Frontal cortex (tissue), 4 donors: Measurements from ENCODE around the gene MAP4K4. TPM values are rescaled to one million over a fixed set of nuclear protein-coding genes. Genes with fewer than 3 reads are reported as not detected.

ENCODE experiments used
- DNase-seq, 2 donors: peaks; one replicate each; pipeline ENCODE4 v3.0.0; 2012; ENCODE audit warnings: low spot score in 2 of 2
- FAIRE-seq: peaks from 2 replicates; lab custom pipeline; 2012; peaks lifted over from hg19 to GRCh38; lab: Jason Lieb, UNC
- total RNA-seq: library from RNA; depleted of rRNA; stranded (reverse); fragments of >200 nt; gene quantifications from one replicate; pipeline ENCODE4 v1.2.3, GENCODE V29; 2014
- donor health status: control.
- donor health status: control.
- donor health status: control.

MAP4K4 gene
- 161 TPM for total RNA-seq

- peak; percentile 85 to 91 for DNase-seq
- FAIRE-seq, result no peak
Measured at GRCh38 chr2:101697124-101698013, at the start of gene MAP4K4. TSS of gene MAP4K4 (plus strand) at chr2:101697707. CDS start at chr2:101698081, 374 bp downstream.

DNA sequence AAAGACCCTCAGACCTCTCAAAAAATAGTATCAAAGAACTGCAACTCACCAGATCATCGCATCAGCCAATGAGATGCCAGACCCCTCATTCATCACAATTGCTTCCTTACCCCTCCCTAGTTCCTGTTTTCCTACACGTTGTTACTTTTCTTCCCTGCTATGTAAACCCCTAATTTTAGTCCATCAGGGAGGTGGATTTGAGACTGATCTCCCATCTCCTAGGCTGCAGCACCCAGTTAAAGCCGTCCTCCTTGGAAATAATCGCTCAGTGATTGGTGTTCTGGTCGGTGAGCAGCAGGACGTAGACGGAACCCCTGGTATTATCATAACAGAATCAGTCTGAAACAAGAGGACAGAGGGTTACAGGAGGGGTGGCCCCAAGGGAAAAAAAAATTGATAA, 44.0 kb upstream of the MAP4K4 start:
- no peak for FAIRE-seq
- DNase-seq, result no peak

DNA sequence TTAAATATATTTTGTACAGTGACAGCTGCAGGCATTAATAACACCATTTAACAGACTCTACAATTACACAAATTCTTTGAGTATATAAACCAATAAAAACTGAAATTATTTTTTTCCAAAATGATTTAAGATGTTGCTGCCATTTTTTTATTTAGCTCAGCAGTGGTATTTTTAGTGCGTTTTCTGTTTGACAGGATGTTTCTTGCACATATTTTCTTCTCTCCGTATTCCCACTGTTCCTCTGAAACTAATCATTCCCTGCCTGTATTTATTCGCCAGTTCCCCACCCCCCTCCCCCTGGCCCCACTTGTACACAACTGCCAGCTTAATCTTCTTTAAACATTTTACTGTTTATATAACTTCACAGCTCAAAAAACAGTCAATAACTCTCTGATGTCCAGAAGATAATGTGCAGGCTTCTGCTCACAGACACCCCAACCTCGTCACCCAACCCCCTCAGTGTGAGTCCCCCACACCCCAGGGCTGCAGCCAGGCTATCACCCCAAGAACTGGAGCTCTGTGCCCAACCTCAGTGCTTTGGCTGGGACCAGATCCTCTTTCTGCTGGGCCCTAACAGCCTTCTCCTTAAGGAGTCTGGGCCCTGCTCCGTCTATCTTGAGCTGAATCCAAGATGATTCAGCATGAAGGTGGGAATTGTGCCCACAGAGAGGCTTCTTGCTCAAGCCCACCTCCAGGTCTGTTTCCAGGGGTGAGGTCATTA, 41.6 kb upstream of the MAP4K4 start:
- DNase-seq (no peak), FAIRE-seq (no peak)

GRCh38 chr2:101657787-101658186, 39.7 kb upstream of the MAP4K4 start:
- DNase-seq, result no peak
- no peak for FAIRE-seq

DNA sequence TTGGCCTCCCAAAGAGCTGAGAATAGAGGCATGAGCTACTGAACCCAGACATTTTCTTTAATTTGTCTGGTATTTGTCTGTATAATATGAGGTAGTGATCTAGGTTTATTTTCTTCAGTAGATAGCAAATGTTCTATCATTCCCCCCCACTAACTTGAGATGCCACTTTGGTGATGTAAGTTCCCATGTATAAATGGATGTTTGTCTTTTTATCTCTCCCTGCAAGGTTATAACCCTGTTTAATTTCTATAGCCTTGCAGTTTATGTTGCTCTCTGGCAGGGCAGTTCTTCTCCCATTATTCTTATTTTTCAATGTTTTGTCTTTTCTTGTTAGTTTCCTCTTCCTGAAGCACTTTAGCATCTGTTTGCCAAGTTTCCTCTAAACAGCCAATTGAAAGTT, 39.1 kb upstream of the MAP4K4 start:
- DNase-seq, result no peak
- no peak for FAIRE-seq

DNA sequence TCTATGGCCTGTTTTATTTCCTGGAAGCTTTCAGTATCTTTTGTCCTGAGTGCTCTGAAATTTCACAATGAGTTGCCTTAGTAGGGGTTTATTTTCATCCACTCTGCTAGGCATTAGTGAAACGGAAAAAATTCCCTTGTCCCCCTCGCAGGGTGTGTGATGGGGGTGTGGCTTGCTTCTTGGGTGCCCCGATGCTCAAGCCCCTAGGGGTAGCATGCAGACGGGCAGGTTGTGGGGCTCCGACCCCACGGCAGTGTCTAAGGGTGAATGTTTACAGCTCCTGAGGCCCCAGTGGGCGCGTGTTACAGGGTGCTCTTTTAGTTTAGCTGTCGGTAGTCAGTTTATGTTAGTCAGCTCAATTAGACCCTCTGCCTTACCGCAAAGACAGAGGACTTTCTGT, 32.2 kb upstream of the MAP4K4 start:
- FAIRE-seq (no peak), DNase-seq (no peak)

GRCh38 chr2:101667823-101668222, 29.7 kb upstream of the MAP4K4 start:
- FAIRE-seq (no peak), DNase-seq (no peak)

DNA sequence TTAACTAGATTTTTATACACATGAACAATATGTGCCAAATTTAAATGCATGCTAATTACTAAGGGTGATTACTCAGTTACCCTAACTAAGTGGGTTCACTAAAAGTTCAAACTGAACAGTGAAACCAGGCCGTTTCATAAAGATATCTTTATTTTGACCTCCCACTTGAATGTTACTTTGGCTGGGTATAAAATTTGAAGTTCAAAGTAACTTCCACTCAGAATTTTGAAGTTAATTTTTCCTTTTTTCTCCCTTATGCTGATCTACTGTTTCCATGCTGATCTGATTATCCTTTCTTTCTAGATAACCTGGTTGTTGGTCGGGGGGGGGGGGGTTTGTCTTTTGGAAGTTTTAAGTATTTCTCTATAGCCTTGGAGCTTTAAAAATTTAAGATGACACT, 25.5 kb upstream of the MAP4K4 start:
- no peak for DNase-seq
- no peak for FAIRE-seq

- no peak for DNase-seq
- FAIRE-seq, result no peak
Measured at GRCh38 chr2:101673920-101674319, 23.6 kb upstream of the MAP4K4 start.

GRCh38 chr2:101675512-101675911, 22.0 kb upstream of the MAP4K4 start:
- DNase-seq (no peak), FAIRE-seq (no peak)

- DNase-seq (no peak), FAIRE-seq (no peak)
Measured at GRCh38 chr2:101676674-101677073, 20.8 kb upstream of the MAP4K4 start.

DNA sequence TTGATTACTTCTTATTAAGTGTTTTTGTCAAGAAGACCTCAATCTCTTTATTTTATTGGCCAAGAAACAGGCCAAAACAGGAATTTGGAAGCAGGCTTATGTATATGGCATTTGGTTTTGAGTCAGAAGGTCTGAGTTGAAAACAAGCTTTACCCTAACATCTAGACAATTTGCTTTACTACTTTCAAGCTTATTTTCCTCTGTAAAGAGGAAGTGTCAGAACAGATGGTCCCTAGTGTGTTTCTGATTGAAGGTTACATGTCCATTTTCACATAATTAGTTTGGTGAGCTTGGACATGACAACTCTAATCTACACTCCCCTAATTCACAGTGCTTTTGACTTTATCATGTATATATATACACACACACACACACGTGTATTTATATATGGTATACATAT, 19.8 kb upstream of the MAP4K4 start:
- FAIRE-seq (no peak), DNase-seq (no peak)

DNA sequence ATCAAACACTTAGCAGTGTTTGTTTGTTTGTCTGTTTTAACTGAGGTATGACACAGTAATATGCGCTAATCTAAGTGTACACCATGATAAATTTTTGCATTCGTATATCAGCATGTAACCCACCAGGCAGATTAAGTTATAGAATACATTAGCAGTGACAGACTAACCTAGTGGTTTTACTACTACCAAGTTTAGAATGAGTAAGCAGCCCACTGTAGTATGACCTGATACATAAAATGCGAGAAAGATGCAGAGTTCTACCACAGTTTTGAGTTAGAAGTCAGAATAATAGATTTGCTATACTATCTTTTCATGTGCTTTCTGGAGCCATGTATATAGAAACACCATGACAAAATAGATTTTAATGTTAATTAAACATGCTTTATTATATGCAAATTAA, 19.1 kb upstream of the MAP4K4 start:
- DNase-seq (no peak), FAIRE-seq (no peak)

DNA sequence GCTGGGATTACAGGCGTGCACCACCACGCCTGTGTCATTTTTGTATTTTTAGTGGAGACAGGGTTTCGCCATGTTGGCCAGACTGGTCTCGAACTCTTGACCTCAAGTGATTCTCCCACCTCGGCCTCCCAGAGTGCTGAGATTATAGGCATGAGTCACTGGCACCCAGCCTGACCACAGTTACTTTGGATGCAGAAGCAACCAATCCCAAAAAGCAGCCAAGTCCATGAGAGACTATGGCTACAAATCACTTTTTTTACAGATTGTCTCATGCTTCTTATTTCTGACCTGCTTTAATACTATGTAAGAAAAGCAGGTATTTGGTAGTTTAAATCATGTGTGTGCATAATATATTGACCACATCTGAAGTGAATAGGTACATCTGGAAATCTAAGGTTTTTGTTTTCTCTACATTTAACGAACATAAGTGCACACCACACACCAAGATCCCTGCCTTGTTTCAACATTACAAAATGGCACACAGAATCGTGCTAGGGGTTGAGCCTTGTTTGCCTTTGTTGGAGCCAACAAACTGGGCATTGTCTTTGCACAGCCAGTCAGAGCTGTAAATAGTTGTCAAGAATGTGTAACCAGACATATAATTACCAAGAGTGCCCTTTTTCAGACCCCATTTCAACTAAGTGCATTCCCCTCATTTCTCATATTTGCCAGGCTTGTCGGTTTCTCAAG, 18.3 kb upstream of the MAP4K4 start:
- no peak for FAIRE-seq
- no peak for DNase-seq

GRCh38 chr2:101679801-101680487, 17.6 kb upstream of the MAP4K4 start:
- no peak for DNase-seq

DNA sequence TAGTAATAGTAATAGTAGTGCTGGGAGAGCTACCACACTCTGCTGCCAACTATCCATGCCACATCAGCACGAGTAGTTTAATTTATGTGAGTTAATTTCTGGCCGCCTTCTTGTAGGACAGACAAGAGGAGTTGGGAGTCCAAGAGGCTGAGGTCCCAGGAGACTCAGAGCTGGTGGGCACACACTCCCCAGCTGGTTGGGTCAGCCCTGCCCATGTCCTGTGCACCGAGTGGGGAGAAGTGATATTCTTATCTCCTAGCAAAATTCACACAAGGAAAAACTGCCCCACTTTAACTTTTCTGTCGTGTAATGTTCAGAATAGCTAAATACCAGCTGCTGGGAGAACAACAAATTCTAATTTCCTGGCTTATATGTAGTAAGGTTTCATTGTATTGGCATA, 15.2 kb upstream of the MAP4K4 start:
- no peak for DNase-seq
- no peak for FAIRE-seq

More at GRCh38 chr2:101679801-101680487, 17.6 kb upstream of the MAP4K4 start:
- no peak for FAIRE-seq

- DNase-seq (no peak), FAIRE-seq (no peak)
Measured at GRCh38 chr2:101684313-101684712, 13.2 kb upstream of the MAP4K4 start.

GRCh38 chr2:101688261-101688660, 9.2 kb upstream of the MAP4K4 start:
- FAIRE-seq (no peak), DNase-seq (no peak)

- DNase-seq (no peak), FAIRE-seq (no peak)
Measured at GRCh38 chr2:101689114-101689825, 8.2 kb upstream of the MAP4K4 start.
